Smooth muscle cell (in vitro differentiated cells): ENCODE results near the gene OVOL2. TPM values are rescaled to one million over a fixed set of nuclear protein-coding genes. Genes with fewer than 3 reads are reported as not detected.

Source experiments
- DNase-seq: peaks from one replicate; lab custom pipeline; 2025; ENCODE audit not compliant: unreplicated experiment; lab: John Stamatoyannopoulos, UW
- H2AFZ ChIP-seq: fragments of 200-600 bp; sonication (generic); 2 replicates; pipeline ENCODE4 v1.6.0; 2016; ENCODE audit warnings: antibody characterized with exemption, low read depth, mild to moderate bottlenecking
- H3F3A ChIP-seq: fragments of 200-600 bp; sonication (generic); 2 replicates; pipeline ENCODE4 v1.6.0; 2017; ENCODE audit warnings: antibody characterized with exemption, low read depth
- H3K27ac ChIP-seq: fragments of 200-600 bp; sonication (generic); 2 replicates; pipeline ENCODE4 v1.5.1; 2016; ENCODE audit warnings: low read depth, mild to moderate bottlenecking
- H3K27me3 ChIP-seq: fragments of 200-600 bp; sonication (generic); 2 replicates; pipeline ENCODE4 v1.6.1; 2016; ENCODE audit warnings: low read depth, mild to moderate bottlenecking
- H3K36me3 ChIP-seq: fragments of 200-600 bp; sonication (generic); 2 replicates; pipeline ENCODE4 v1.5.1; 2016; ENCODE audit warnings: low read depth
- H3K4me1 ChIP-seq: fragments of 200-600 bp; sonication (generic); 2 replicates; pipeline ENCODE4 v1.5.1; 2016; ENCODE audit warnings: low read depth
- H3K4me2 ChIP-seq: fragments of 200-600 bp; sonication (generic); 2 replicates; pipeline ENCODE4 v1.6.0; 2016; ENCODE audit warnings: mild to moderate bottlenecking
- H3K4me3 ChIP-seq: fragments of 200-600 bp; sonication (generic); 2 replicates; pipeline ENCODE4 v1.5.1; 2016; ENCODE audit warnings: mild to moderate bottlenecking
- H3K79me2 ChIP-seq: fragments of 200-600 bp; sonication (generic); 2 replicates; pipeline ENCODE4 v1.6.0; 2016; ENCODE audit warnings: low read depth, mild to moderate bottlenecking
- H3K9ac ChIP-seq: fragments of 200-600 bp; sonication (generic); 2 replicates; pipeline ENCODE4 v1.6.0; 2016; ENCODE audit warnings: low read depth
- H3K9me3 ChIP-seq: fragments of 200-600 bp; sonication (generic); replicated peaks from 2 replicates; pipeline ENCODE4 v1.5.1; 2016; ENCODE audit warnings: low read depth
- H4K20me1 ChIP-seq: fragments of 200-600 bp; sonication (generic); 2 replicates; pipeline ENCODE4 v1.6.0; 2016; ENCODE audit warnings: low read depth
- CTCF ChIP-seq: fragments of 200-600 bp; sonication (generic); IDR thresholded peaks from 2 replicates; pipeline ENCODE4 v1.5.1; 2017; ENCODE audit warnings: borderline replicate concordance, mild to moderate bottlenecking, antibody characterized with exemption; ENCODE audit not compliant: insufficient read depth, poor library complexity, severe bottlenecking
- WGBS: methylation state at CpG from one replicate; pipeline ENCODE4 v1.1.7; 2016; ENCODE audit warnings: low lambda C conversion rate; 5-methylcytosine and 5-hydroxymethylcytosine counted together
- polyA plus RNA-seq: library from polyadenylated mRNA; unstranded; fragments of >200 nt; fragmentation: Nextera tagmentation; extraction: Ambion mirVana; gene quantifications from 2 replicates; pipeline ENCODE4 v1.2.1, GENCODE V29; 2016
- total RNA-seq: library from RNA; depleted of rRNA; stranded (reverse); fragments of >200 nt; gene quantifications from 2 replicates; pipeline ENCODE4 v1.2.3, GENCODE V29; 2014

The OVOL2 gene
- total and polyA plus RNA-seq, 2 experiments from 2014 or later = 1.1 TPM; not detected in 1

- Histone ChIP-seq H3K9ac (no peak overlapping the region), H2AFZ (no peak overlapping the region), H3K4me3 (no peak overlapping the region), H3K79me2 (no peaks in the 10 kb centered on the region), H3F3A (no peaks in the 10 kb centered on the region), H3K36me3 (no peaks in the 10 kb centered on the region), H3K27me3 (no peaks in the 10 kb centered on the region), H3K27ac (no peak overlapping the region), H3K9me3 (no peaks in the 10 kb centered on the region), H4K20me1 (no peaks in the 10 kb centered on the region), H3K4me2 (no peak overlapping the region), H3K4me1 (peaks cover 9% of the 10 kb centered on the region)
- no peak for TF ChIP-seq CTCF
- DNase-seq = no peak
- WGBS = 80% methylated on average over 5 of the region's 5 CpGs
These were observed 23.7 kb downstream of the OVOL2 start for GRCh38 chr20:18034039-18034438.

GRCh38 chr20:18032977-18033892, 24.5 kb downstream of the OVOL2 start:
- H2AFZ ChIP-seq = no peak overlapping the region
- H3K4me3 ChIP-seq = no peak overlapping the region
- H4K20me1 ChIP-seq = no peaks in the 10 kb centered on the region
- no peak overlapping the region for H3K9ac ChIP-seq
- H3K4me1 ChIP-seq = peaks cover 9% of the 10 kb centered on the region
- no peaks in the 10 kb centered on the region for H3F3A ChIP-seq
- no peak overlapping the region for H3K4me2 ChIP-seq
- H3K79me2 ChIP-seq = no peaks in the 10 kb centered on the region
- no peaks in the 10 kb centered on the region for H3K36me3 ChIP-seq
- TF ChIP-seq CTCF = peak; percentile 8
- H3K27me3 ChIP-seq = no peaks in the 10 kb centered on the region
- 75% methylated on average over 17 of the region's 17 CpGs for WGBS
- H3K9me3 ChIP-seq = no peaks in the 10 kb centered on the region
- H3K27ac ChIP-seq = no peak overlapping the region
- no peak for DNase-seq

GRCh38 chr20:18031888-18032509, 25.7 kb downstream of the OVOL2 start:
- H3K4me2 ChIP-seq = no peak overlapping the region
- DNase-seq = no peak
- H3K79me2 ChIP-seq = no peaks in the 10 kb centered on the region
- no peak overlapping the region for H2AFZ ChIP-seq
- H4K20me1 ChIP-seq = no peaks in the 10 kb centered on the region
- TF ChIP-seq CTCF = no peak
- 80% methylated on average over 7 of the region's 7 CpGs for WGBS
- no peaks in the 10 kb centered on the region for H3K36me3 ChIP-seq
- H3F3A ChIP-seq = no peaks in the 10 kb centered on the region
- H3K9ac ChIP-seq = no peak overlapping the region
- H3K4me1 ChIP-seq = peaks cover 9% of the 10 kb centered on the region
- no peak overlapping the region for H3K27ac ChIP-seq
- no peak overlapping the region for H3K4me3 ChIP-seq
- no peaks in the 10 kb centered on the region for H3K9me3 ChIP-seq
- H3K27me3 ChIP-seq = no peaks in the 10 kb centered on the region
